CD14-positive monocyte (primary cell): Measurements from ENCODE around the gene NDST4. TPM values are rescaled to one million over a fixed set of nuclear protein-coding genes. Genes with fewer than 3 reads are reported as not detected.

Source experiments
- DNase-seq, 3 donors: peaks; one replicate each; pipeline ENCODE4 v3.0.0-alpha.2; 2011 to 2022
- H2AFZ ChIP-seq: 2 replicates; pipeline ENCODE4 v1.6.0; 2012; ENCODE audit warnings: mild to moderate bottlenecking, low read depth, low read length, inconsistent platforms; ENCODE audit not compliant: insufficient read depth, poor library complexity, severe bottlenecking
- H3K27ac ChIP-seq, 2 donors: 1 replicate in 1 of 2; 2 replicates in 1 of 2; pipeline ENCODE4 v1.5.1; 2012 to 2013; ENCODE audit warnings: low read length in 2 of 2, control low read depth in 1 of 2, inconsistent platforms in 1 of 2, low read depth in 1 of 2, mild to moderate bottlenecking in 1 of 2
- H3K27me3 ChIP-seq, 2 donors: one replicate each; pipeline versions ENCODE4 v1.6.0 to v1.6.1; 2011 to 2013; ENCODE audit warnings: low read length in 2 of 2; ENCODE audit not compliant: control insufficient read depth in 2 of 2, insufficient read depth in 2 of 2
- H3K36me3 ChIP-seq, 2 donors: replicated peaks in 1 of 2; 1 replicate in 1 of 2; 2 replicates in 1 of 2; pipeline versions ENCODE4 v1.5.1 to v1.6.1; 2012 to 2013; ENCODE audit warnings: low read length in 2 of 2, control low read depth in 1 of 2, inconsistent platforms in 1 of 2, mild to moderate bottlenecking in 1 of 2; ENCODE audit not compliant: insufficient read depth in 2 of 2, control insufficient read depth in 1 of 2
- H3K4me1 ChIP-seq, 2 donors: 1 replicate in 1 of 2; 2 replicates in 1 of 2; pipeline versions ENCODE4 v1.5.1 to v1.6.1; 2012 to 2013; ENCODE audit warnings: low read length in 2 of 2, control low read depth in 1 of 2, inconsistent platforms in 1 of 2, mild to moderate bottlenecking in 1 of 2, moderate library complexity in 1 of 2; ENCODE audit not compliant: insufficient read depth in 2 of 2, control insufficient read depth in 1 of 2
- H3K4me2 ChIP-seq: replicated peaks from 2 replicates; pipeline ENCODE3; 2012; ENCODE audit warnings: low read length, moderate library complexity, mild to moderate bottlenecking; ENCODE audit not compliant: poor library complexity, severe bottlenecking; ENCODE audit errors: extremely low read depth
- H3K4me3 ChIP-seq, 3 experiments: fragments of 200-600 bp in 1 of 3; sonication (generic) in 1 of 3; replicated peaks in 1 of 3; 1 replicate in 2 of 3; 2 replicates in 1 of 3; pipeline ENCODE4 v1.5.1; 2011 to 2013; ENCODE audit warnings: low read length in 3 of 3, mild to moderate bottlenecking in 3 of 3, control low read depth in 2 of 3, low read depth in 2 of 3, inconsistent platforms in 1 of 3, moderate library complexity in 1 of 3
- H3K79me2 ChIP-seq: 2 replicates; pipeline ENCODE4 v1.6.0; 2012; ENCODE audit warnings: mild to moderate bottlenecking, control low read depth, inconsistent platforms, low read length, moderate library complexity; ENCODE audit not compliant: insufficient read depth
- H3K9ac ChIP-seq: 2 replicates; pipeline ENCODE4 v1.6.0; 2017; ENCODE audit warnings: low read length, mild to moderate bottlenecking; ENCODE audit not compliant: insufficient read depth, poor library complexity, severe bottlenecking
- H3K9me3 ChIP-seq, 2 donors: replicated peaks in 1 of 2; 1 replicate in 1 of 2; 2 replicates in 1 of 2; pipeline versions ENCODE4 v1.5.1 to v1.6.1; 2012 to 2013; ENCODE audit warnings: low read length in 2 of 2, control low read depth in 1 of 2; ENCODE audit not compliant: control insufficient read depth in 1 of 2, insufficient read depth in 1 of 2
- H4K20me1 ChIP-seq: 2 replicates; pipeline ENCODE4 v1.6.0; 2012; ENCODE audit warnings: mild to moderate bottlenecking, low read length, control low read depth, moderate library complexity; ENCODE audit not compliant: insufficient read depth
- H3K27ac Mint-ChIP-seq, 7 donors: one replicate each; pipeline ENCODE4 v1.8.0; 2020; ENCODE audit warnings: mild to moderate bottlenecking in 7 of 7, mixed read lengths in 7 of 7, moderate library complexity in 6 of 7, inconsistent platforms in 2 of 7
- H3K27me3 Mint-ChIP-seq, 3 donors: one replicate each; pipeline ENCODE4 v1.8.0; 2021 to 2022; ENCODE audit warnings: low read depth in 3 of 3, mild to moderate bottlenecking in 3 of 3, mixed read lengths in 3 of 3, moderate library complexity in 3 of 3, inconsistent platforms in 1 of 3
- H3K36me3 Mint-ChIP-seq, 2 donors: one replicate each; pipeline ENCODE4 v1.8.0; 2020; ENCODE audit warnings: mixed read lengths in 2 of 2, inconsistent platforms in 1 of 2, mild to moderate bottlenecking in 1 of 2
- H3K4me1 Mint-ChIP-seq: one replicate; pipeline ENCODE4 v1.8.0; 2020; ENCODE audit warnings: mild to moderate bottlenecking, mixed read lengths
- H3K4me3 Mint-ChIP-seq, 2 donors: one replicate each; pipeline ENCODE4 v1.8.0; 2020; ENCODE audit warnings: mild to moderate bottlenecking in 2 of 2, mixed read lengths in 2 of 2, moderate library complexity in 1 of 2
- H3K9me3 Mint-ChIP-seq, 7 donors: one replicate each; pipeline ENCODE4 v1.8.0; 2020 to 2022; ENCODE audit warnings: mixed read lengths in 7 of 7, mild to moderate bottlenecking in 6 of 7, moderate library complexity in 6 of 7, inconsistent platforms in 2 of 7
- WGBS: methylation state at CpG from one replicate; pipeline ENCODE4 v1.1.5; 2013; ENCODE audit warnings: missing lambda C conversion rate; ENCODE audit not compliant: insufficient coverage; 5-methylcytosine and 5-hydroxymethylcytosine counted together
- intact Hi-C, 2 donors: fragments of 100-400 bp; cut with micrococcal nuclease; formaldehyde crosslinking; loops; one replicate each; pipeline versions ENCODE4 v1.15.0 to v1.15.1; 2023
- polyA plus RNA-seq, 3 donors: library from polyadenylated mRNA; depleted of rRNA in 1 of 3; unstranded in 2 of 3; stranded (reverse) in 1 of 3; fragments of 300-500 nt in 2 of 3; fragments of >200 nt in 1 of 3; fragmentation: Illumina TruSeq in 2 of 3; gene quantifications; 1 replicate in 2 of 3; 2 replicates in 1 of 3; pipeline ENCODE4 v1.2.3, GENCODE V29; 2012 to 2021
- TF ChIP-seq, protein P1 (sequence below): fragments of 200-600 bp; IDR thresholded peaks from one replicate; pipeline ENCODE4 v1.8.0; 2022; ENCODE audit warnings: antibody characterized with exemption, mild to moderate bottlenecking

Gene NDST4
- polyA plus RNA-seq, 3 donors = not detected

DNA sequence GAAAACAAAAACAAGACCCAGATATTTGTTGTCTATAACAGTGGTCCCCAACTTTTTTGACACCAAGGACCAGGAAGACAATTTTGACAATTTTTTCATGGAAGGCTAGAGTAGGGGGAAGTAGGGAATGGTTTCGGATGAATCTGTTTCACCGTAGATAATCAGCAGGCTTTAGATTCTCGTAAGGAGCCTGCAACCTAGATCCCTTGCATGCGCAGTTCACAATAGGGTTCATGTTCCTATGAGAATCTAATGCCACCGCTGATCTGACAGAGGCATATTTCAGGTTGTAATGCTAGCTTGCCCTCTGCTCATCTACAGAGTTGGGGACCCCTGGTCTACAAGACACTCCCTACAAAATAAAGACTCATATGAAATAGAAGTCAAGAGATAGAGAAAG lies 229.8 kb downstream of the NDST4 start:
- no peak overlapping the region for H3K27ac Mint-ChIP-seq
- TF ChIP-seq, protein P1, sequence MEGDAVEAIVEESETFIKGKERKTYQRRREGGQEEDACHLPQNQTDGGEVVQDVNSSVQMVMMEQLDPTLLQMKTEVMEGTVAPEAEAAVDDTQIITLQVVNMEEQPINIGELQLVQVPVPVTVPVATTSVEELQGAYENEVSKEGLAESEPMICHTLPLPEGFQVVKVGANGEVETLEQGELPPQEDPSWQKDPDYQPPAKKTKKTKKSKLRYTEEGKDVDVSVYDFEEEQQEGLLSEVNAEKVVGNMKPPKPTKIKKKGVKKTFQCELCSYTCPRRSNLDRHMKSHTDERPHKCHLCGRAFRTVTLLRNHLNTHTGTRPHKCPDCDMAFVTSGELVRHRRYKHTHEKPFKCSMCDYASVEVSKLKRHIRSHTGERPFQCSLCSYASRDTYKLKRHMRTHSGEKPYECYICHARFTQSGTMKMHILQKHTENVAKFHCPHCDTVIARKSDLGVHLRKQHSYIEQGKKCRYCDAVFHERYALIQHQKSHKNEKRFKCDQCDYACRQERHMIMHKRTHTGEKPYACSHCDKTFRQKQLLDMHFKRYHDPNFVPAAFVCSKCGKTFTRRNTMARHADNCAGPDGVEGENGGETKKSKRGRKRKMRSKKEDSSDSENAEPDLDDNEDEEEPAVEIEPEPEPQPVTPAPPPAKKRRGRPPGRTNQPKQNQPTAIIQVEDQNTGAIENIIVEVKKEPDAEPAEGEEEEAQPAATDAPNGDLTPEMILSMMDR = no peak
- no peak for DNase-seq
- Histone ChIP-seq H4K20me1 (no peaks in the 10 kb centered on the region), H3K36me3 (no peaks in the 10 kb centered on the region), H3K4me3 (no peak overlapping the region), H2AFZ (no peak overlapping the region), H3K9me3 (no peaks in the 10 kb centered on the region), H3K4me1 (no peaks in the 10 kb centered on the region), H3K27me3 (no peaks in the 10 kb centered on the region), H3K9ac (no peak overlapping the region), H3K27ac (no peak overlapping the region), H3K79me2 (no peaks in the 10 kb centered on the region), H3K4me2 (no peak overlapping the region)
- H3K27me3 Mint-ChIP-seq = no peaks in the 10 kb centered on the region
- H3K4me1 Mint-ChIP-seq = no peaks in the 10 kb centered on the region
- H3K9me3 Mint-ChIP-seq = no peaks in the 10 kb centered on the region
- intact Hi-C loops = no loop called here
- 85% methylated on average over 5 of the region's 5 CpGs for WGBS
- H3K4me3 Mint-ChIP-seq = no peak overlapping the region
- no peaks in the 10 kb centered on the region for H3K36me3 Mint-ChIP-seq

DNA sequence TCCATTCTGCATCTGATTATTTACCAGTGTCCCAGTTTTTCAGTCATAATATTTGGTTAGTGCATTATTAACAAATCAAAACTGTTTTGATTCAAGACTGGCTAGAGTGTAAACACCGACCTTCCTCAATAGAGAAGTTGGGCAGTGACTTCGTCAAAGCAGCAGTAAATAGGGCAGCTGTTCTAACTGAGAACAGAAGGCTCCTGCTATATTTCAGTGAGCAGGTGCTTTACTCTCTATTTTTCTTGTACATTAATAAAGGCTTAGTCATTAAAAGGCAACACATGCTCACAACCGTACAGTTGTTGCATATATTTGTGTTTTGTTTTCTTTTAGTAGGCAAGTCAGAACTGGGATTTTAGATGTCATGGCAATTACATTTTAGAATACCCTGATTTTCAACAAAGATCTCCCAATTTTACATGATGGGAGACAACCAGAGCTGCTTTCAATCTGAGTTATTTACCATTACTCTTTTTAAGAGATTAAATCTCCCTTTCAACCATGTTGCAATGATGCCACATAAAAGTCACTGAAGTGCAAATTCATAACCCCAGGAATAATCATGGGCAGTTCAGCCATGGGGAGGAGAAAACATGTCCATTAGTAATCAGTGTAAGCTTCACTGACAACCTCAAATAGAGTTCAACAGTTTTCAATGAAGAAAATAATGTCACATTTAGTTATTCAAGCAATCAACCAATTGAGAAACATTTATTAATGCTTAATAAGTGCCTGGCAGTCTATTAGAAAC lies 233.3 kb downstream of the NDST4 start:
- Mint-ChIP-seq H3K36me3 (no peaks in the 10 kb centered on the region), H3K4me1 (no peaks in the 10 kb centered on the region), H3K9me3 (peaks cover 0 to 3% (median 0%) of the 10 kb centered on the region in 7 donors), H3K4me3 (no peak overlapping the region), H3K27ac (no peak overlapping the region), H3K27me3 (no peaks in the 10 kb centered on the region)
- no peak overlapping the region for H3K9ac ChIP-seq
- H3K27me3 ChIP-seq = no peaks in the 10 kb centered on the region
- no peak overlapping the region for H3K27ac ChIP-seq
- no CpG with 5 or more reads among the region's 3 CpGs for WGBS
- no peaks in the 10 kb centered on the region for H4K20me1 ChIP-seq
- DNase-seq = no peak
- H3K36me3 ChIP-seq = no peaks in the 10 kb centered on the region
- no peaks in the 10 kb centered on the region for H3K4me1 ChIP-seq
- H3K9me3 ChIP-seq = no peaks in the 10 kb centered on the region
- no peak overlapping the region for H3K4me3 ChIP-seq
- H3K4me2 ChIP-seq = no peak overlapping the region
- no peak overlapping the region for H2AFZ ChIP-seq
- TF ChIP-seq, protein P1 = no peak
- intact Hi-C loops = no loop called here
- H3K79me2 ChIP-seq = no peaks in the 10 kb centered on the region
